Tibial nerve (tissue), 4 donors: ENCODE data around the gene ALK. TPM values are rescaled to one million over a fixed set of nuclear protein-coding genes. Genes with fewer than 3 reads are reported as not detected.

Experiments used
- DNase-seq, 2 donors: peaks; one replicate each; pipeline ENCODE4 v3.0.0-alpha.2; 2019; ENCODE audit warnings: low spot score in 2 of 2
- H3K27ac ChIP-seq, 4 donors: fragments of 200-600 bp; sonication (generic) in 3 of 4; one replicate each; pipeline ENCODE4 v1.5.1; 2017 to 2019; ENCODE audit warnings: mild to moderate bottlenecking in 1 of 4
- H3K27me3 ChIP-seq, 2 donors: fragments of 200-600 bp; sonication (generic) in 1 of 2; one replicate each; pipeline versions ENCODE4 v1.5.1 to v1.6.0; 2017 to 2019
- H3K36me3 ChIP-seq, 3 donors: fragments of 200-600 bp; sonication (generic); one replicate each; pipeline ENCODE4 v1.5.1; 2018 to 2019
- H3K4me1 ChIP-seq, 4 donors: fragments of 200-600 bp; sonication (generic) in 3 of 4; one replicate each; pipeline ENCODE4 v1.5.1; 2017 to 2019
- H3K4me3 ChIP-seq, 4 donors: fragments of 200-600 bp; sonication (generic) in 3 of 4; one replicate each; pipeline ENCODE4 v1.5.1; 2017 to 2019; ENCODE audit warnings: mild to moderate bottlenecking in 1 of 4, moderate library complexity in 1 of 4
- H3K9me3 ChIP-seq, 4 donors: fragments of 200-600 bp; sonication (generic) in 3 of 4; one replicate each; pipeline ENCODE4 v1.5.1; 2017 to 2019
- EP300 ChIP-seq, 2 donors: sonication (generic); formaldehyde crosslinking; IDR thresholded peaks; one replicate each; pipeline ENCODE4 v1.6.1; 2017; ENCODE audit warnings: antibody characterized with exemption in 2 of 2, mild to moderate bottlenecking in 1 of 2
- POLR2A ChIP-seq, 2 donors: fragments of 450-650 bp; IDR thresholded peaks; one replicate each; pipeline ENCODE4 v1.6.1; 2017; ENCODE audit warnings: antibody characterized with exemption in 2 of 2, mild to moderate bottlenecking in 2 of 2, moderate library complexity in 2 of 2
- WGBS, 2 donors: methylation state at CpG; one replicate each; pipeline ENCODE4 v1.1.5; 2018; 5-methylcytosine and 5-hydroxymethylcytosine counted together
- total RNA-seq, 4 donors: library from RNA; depleted of rRNA; stranded (reverse); fragments of >200 nt; gene quantifications; one replicate each; pipeline ENCODE4 v1.1.0, GENCODE V29; 2016
- TF ChIP-seq, protein P1 (sequence below), 5 experiments: fragments of 200-600 bp in 3 of 5; fragments of 450-650 bp in 2 of 5; sonication (generic) in 3 of 5; IDR thresholded peaks; one replicate each; pipeline ENCODE4 v1.5.1; 2016 to 2019; ENCODE audit warnings: antibody characterized with exemption in 5 of 5, mild to moderate bottlenecking in 3 of 5, moderate library complexity in 2 of 5

ALK gene
- total RNA-seq, 4 donors from 2014 or later: 0.39 to 4.8 (median 0.66) TPM

DNA sequence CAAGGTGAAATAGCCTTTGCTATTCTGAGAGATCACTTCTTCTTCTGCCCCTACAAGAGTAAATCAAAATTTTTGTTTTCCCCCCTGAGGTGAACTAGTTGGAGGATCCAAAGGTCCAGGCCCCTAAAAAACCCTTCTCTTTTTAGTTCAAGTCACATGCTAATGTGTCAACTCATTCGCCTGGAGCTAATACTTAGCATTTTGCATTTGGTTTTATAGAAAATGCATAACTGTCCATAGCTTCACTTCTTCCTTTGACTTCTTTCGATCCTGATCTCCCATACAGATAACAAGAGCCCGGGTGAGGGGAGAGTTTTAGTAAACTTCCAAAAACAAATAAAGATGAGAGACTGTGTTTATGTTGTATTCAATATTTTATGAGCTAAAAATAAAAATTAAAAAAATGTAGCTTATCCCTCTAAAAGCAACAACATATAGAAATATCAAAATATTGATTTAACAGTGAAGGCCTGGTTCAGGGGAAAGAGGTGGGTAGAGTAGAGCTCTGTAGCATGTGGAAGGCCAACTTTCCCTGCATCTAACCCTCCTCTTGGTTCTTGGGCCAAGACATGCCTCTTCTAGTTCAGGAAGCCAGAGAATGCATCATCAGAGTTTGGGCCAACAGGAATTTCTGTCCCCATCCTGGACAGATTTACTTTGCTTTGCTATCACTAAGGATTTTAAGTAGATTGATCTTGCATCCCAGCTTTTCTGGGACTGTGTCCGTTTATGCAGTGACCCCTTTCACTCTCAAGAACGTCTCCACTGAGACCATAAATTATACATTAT is 333.8 kb downstream of the ALK start:
- Histone ChIP-seq H3K4me3 (no peak overlapping the region), H3K4me1 (no peaks in the 10 kb centered on the region), H3K36me3 (no peaks in the 10 kb centered on the region), H3K9me3 (no peaks in the 10 kb centered on the region), H3K27me3 (no peaks in the 10 kb centered on the region), H3K27ac (no peak overlapping the region)
- 71 to 85% methylated on average over 5 of the region's 5 CpGs for WGBS, 2 donors
- TF ChIP-seq, protein P1, sequence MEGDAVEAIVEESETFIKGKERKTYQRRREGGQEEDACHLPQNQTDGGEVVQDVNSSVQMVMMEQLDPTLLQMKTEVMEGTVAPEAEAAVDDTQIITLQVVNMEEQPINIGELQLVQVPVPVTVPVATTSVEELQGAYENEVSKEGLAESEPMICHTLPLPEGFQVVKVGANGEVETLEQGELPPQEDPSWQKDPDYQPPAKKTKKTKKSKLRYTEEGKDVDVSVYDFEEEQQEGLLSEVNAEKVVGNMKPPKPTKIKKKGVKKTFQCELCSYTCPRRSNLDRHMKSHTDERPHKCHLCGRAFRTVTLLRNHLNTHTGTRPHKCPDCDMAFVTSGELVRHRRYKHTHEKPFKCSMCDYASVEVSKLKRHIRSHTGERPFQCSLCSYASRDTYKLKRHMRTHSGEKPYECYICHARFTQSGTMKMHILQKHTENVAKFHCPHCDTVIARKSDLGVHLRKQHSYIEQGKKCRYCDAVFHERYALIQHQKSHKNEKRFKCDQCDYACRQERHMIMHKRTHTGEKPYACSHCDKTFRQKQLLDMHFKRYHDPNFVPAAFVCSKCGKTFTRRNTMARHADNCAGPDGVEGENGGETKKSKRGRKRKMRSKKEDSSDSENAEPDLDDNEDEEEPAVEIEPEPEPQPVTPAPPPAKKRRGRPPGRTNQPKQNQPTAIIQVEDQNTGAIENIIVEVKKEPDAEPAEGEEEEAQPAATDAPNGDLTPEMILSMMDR (IDR thresholded peaks at IDR 0.05): no peak
- TF ChIP-seq EP300 (IDR thresholded peaks at IDR 0.05) (no peak), POLR2A (IDR thresholded peaks at IDR 0.05) (no peak)
- DNase-seq: no peak

- H3K27me3 ChIP-seq: no peaks in the 10 kb centered on the region
- H3K9me3 ChIP-seq: no peaks in the 10 kb centered on the region
- no peaks in the 10 kb centered on the region for H3K36me3 ChIP-seq
- H3K27ac ChIP-seq: no peak overlapping the region
- WGBS, 2 donors: 70 to 71% methylated on average over 1 of the region's 1 CpG
- no peak overlapping the region for H3K4me3 ChIP-seq
- H3K4me1 ChIP-seq: no peaks in the 10 kb centered on the region
- DNase-seq: no peak
- TF ChIP-seq EP300 (IDR thresholded peaks at IDR 0.05): no peak
- no peak for TF ChIP-seq POLR2A (IDR thresholded peaks at IDR 0.05)
These were observed 334.5 kb downstream of the ALK start for GRCh38 chr2:29586919-29587318.

DNA sequence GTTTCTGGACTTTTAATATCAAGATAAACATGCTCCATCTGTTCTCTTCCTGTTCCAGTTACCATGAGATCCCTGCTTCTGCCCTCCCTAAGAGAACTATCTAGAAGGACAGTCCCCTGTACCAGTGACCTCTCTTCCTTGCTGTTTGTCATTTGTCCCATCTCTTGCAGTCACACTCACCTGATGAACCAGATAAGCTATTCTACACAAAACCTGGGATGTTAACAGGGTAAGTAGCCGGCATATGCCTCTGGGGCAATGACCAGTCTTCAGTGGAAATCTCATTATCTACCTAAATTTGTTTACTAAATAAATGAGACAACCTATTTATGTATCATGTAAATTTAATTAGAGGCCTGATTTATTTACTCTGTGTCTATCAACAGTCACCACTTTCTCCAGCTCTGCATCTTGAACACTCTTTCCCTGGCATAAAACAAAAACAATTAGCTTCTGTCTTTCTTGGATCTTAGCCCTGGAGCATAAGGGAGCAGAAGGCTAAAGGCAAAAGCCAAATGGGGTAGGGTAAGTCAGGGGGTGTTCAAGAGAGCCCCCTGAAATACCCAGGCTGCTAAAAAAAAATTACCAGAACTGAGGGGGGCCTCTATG is 337.7 kb downstream of the ALK start:
- 93 to 97% methylated on average over 1 of the region's 1 CpG for WGBS, 2 donors

DNA sequence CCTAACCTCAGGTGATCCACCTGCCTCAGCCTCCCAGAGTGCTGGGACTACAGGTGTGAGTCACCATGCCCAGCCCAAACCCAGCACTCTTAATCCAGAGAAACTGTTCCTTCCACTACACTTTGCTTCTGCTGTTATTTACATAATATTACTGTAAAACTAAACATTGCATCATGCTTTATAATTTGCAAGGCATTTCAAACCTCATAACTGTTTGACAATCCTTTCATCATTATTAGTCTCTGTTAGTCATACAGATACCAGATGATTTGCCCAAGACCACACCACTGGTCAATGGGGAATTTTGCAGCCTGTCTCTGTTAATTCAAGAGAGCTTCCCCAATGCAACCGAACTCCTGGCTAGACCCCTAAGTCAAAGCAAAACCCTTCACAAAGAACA is 338.3 kb downstream of the ALK start:
- Histone ChIP-seq H3K36me3 (no peaks in the 10 kb centered on the region), H3K9me3 (no peaks in the 10 kb centered on the region), H3K27ac (no peak overlapping the region), H3K27me3 (no peaks in the 10 kb centered on the region), H3K4me3 (no peak overlapping the region), H3K4me1 (no peaks in the 10 kb centered on the region)
- TF ChIP-seq POLR2A (IDR thresholded peaks at IDR 0.05) (no peak), EP300 (IDR thresholded peaks at IDR 0.05) (no peak)
- TF ChIP-seq, protein P1 (IDR thresholded peaks at IDR 0.05): no peak
- DNase-seq: no peak
- 52 to 61% methylated on average over 1 of the region's 1 CpG for WGBS, 2 donors

More for the DNA sequence above, 337.7 kb downstream of the ALK start:
- TF ChIP-seq POLR2A (IDR thresholded peaks at IDR 0.05) (no peak), EP300 (IDR thresholded peaks at IDR 0.05) (no peak)
- TF ChIP-seq, protein P1 (IDR thresholded peaks at IDR 0.05): no peak
- Histone ChIP-seq H3K4me3 (no peak overlapping the region), H3K4me1 (no peaks in the 10 kb centered on the region), H3K27me3 (no peaks in the 10 kb centered on the region), H3K36me3 (no peaks in the 10 kb centered on the region), H3K27ac (no peak overlapping the region), H3K9me3 (no peaks in the 10 kb centered on the region)
- no peak for DNase-seq

GRCh38 chr2:29582062-29582461 is 339.3 kb downstream of the ALK start:
- no peak for DNase-seq
- Histone ChIP-seq H3K9me3 (no peaks in the 10 kb centered on the region), H3K27me3 (no peaks in the 10 kb centered on the region), H3K36me3 (no peaks in the 10 kb centered on the region), H3K27ac (no peak overlapping the region), H3K4me1 (no peaks in the 10 kb centered on the region), H3K4me3 (no peak overlapping the region)
- 88 to 91% methylated on average over 2 of the region's 2 CpGs for WGBS, 2 donors
- TF ChIP-seq EP300 (IDR thresholded peaks at IDR 0.05): no peak
- TF ChIP-seq, protein P1 (IDR thresholded peaks at IDR 0.05): no peak
- TF ChIP-seq POLR2A (IDR thresholded peaks at IDR 0.05): no peak
